Breast epithelium (tissue), 4 donors: Measurements from ENCODE around the gene CREB3L1. TPM values are rescaled to one million over a fixed set of nuclear protein-coding genes. Genes with fewer than 3 reads are reported as not detected.
A peak's percentile ranks its signal among the peaks of the same experiment; 100 is the strongest.

Source experiments
- DNase-seq, 2 donors: peaks; one replicate each; pipeline ENCODE4 v3.0.0-alpha.2; 2019; ENCODE audit warnings: low spot score in 2 of 2
- H3K27ac ChIP-seq, 2 donors: fragments of 200-600 bp; sonication (generic) in 1 of 2; one replicate each; pipeline ENCODE4 v1.5.1; 2016 to 2019; ENCODE audit warnings: mild to moderate bottlenecking in 1 of 2
- H3K27me3 ChIP-seq, 2 donors: fragments of 200-600 bp; sonication (generic) in 1 of 2; one replicate each; pipeline versions ENCODE4 v1.5.1 to v1.6.0; 2017 to 2019; ENCODE audit warnings: control low read depth in 1 of 2, mild to moderate bottlenecking in 1 of 2
- H3K36me3 ChIP-seq: fragments of 200-600 bp; one replicate; pipeline ENCODE4 v1.5.1; 2019
- H3K4me1 ChIP-seq, 2 donors: fragments of 200-600 bp; sonication (generic); one replicate each; pipeline ENCODE4 v1.5.1; 2016 to 2019; ENCODE audit warnings: control low read depth in 1 of 2
- H3K4me3 ChIP-seq, 3 donors: fragments of 200-600 bp; sonication (generic); 1 replicate in 2 of 3; 2 replicates in 1 of 3; pipeline ENCODE4 v1.5.1; 2016 to 2019; ENCODE audit warnings: mild to moderate bottlenecking in 3 of 3, moderate library complexity in 2 of 3
- H3K9me3 ChIP-seq, 2 donors: fragments of 200-600 bp; sonication (generic) in 1 of 2; one replicate each; pipeline ENCODE4 v1.5.1; 2016 to 2019; ENCODE audit warnings: control low read depth in 1 of 2
- POLR2A ChIP-seq: fragments of 450-650 bp; IDR thresholded peaks from one replicate; pipeline ENCODE4 v1.6.1; 2016; ENCODE audit warnings: antibody characterized with exemption, mild to moderate bottlenecking, moderate library complexity
- POLR2AphosphoS5 ChIP-seq, 3 donors: sonication (generic); formaldehyde crosslinking; IDR thresholded peaks; one replicate each; pipeline ENCODE4 v1.6.1; 2017; ENCODE audit warnings: antibody characterized with exemption in 3 of 3
- intact Hi-C: fragments of 100-400 bp; cut with DNase I; formaldehyde crosslinking; loops from one replicate; pipeline ENCODE4 v1.15.1; 2023; ENCODE audit warnings: low total_unique reads
- total RNA-seq, 3 donors: library from RNA; depleted of rRNA; stranded (reverse); fragments of >200 nt; gene quantifications; one replicate each; pipeline ENCODE4 v1.1.0, GENCODE V29; 2016
- TF ChIP-seq, protein P1 (sequence below), 3 donors: fragments of 450-650 bp; IDR thresholded peaks; one replicate each; pipeline ENCODE4 v1.5.1; 2016 to 2017; ENCODE audit warnings: antibody characterized with exemption in 3 of 3, mild to moderate bottlenecking in 3 of 3, moderate library complexity in 3 of 3

The CREB3L1 gene
- total RNA-seq, 3 donors from 2014 or later: 1.6 to 5.1 (median 2.0) TPM

DNA sequence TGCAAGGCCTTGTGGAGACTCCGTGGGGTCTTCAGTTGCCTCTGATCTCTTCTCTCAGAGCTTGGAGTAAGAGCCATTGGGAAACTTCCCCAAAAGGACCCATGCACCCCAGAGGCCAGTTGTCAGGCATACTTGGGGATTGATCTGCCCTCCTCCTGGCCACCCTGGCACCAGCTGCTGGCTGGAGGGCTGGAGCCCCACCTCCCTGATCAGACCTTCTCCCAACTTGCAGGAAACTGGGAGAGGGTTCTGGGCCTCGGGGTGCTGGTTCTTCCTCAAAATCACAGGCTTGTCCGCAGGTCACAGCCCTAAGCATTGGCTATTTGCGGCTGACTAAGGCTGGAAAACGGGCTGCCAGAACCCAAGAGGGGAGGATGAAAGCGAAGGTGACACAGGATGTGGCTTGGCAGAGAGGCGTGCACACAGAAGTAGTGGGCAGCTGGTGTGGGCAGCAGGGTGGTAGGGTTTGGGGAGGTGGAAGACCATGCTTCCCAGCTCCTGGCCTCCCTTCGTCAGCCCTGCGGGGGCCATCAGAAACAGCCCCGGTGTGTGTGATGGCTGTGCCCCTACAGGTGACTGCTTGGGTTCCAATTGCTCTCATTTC lies 68.5 kb downstream of the CREB3L1 start:
- Histone ChIP-seq H3K36me3 (no peaks in the 10 kb centered on the region), H3K9me3 (no peaks in the 10 kb centered on the region), H3K4me1 (peaks cover 4 to 31% of the 10 kb centered on the region in 2 donors), H3K4me3 (peak overlapping the region; percentile 35 to 94 (median 84)), H3K27ac (peak overlapping the region; percentile 38 to 86), H3K27me3 (no peaks in the 10 kb centered on the region)
- intact Hi-C loops: no loop called here
- no peak for DNase-seq
- TF ChIP-seq, protein P1, sequence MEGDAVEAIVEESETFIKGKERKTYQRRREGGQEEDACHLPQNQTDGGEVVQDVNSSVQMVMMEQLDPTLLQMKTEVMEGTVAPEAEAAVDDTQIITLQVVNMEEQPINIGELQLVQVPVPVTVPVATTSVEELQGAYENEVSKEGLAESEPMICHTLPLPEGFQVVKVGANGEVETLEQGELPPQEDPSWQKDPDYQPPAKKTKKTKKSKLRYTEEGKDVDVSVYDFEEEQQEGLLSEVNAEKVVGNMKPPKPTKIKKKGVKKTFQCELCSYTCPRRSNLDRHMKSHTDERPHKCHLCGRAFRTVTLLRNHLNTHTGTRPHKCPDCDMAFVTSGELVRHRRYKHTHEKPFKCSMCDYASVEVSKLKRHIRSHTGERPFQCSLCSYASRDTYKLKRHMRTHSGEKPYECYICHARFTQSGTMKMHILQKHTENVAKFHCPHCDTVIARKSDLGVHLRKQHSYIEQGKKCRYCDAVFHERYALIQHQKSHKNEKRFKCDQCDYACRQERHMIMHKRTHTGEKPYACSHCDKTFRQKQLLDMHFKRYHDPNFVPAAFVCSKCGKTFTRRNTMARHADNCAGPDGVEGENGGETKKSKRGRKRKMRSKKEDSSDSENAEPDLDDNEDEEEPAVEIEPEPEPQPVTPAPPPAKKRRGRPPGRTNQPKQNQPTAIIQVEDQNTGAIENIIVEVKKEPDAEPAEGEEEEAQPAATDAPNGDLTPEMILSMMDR (IDR thresholded peaks at IDR 0.05): no peak
- TF ChIP-seq POLR2AphosphoS5 (IDR thresholded peaks at IDR 0.05) (no peak), POLR2A (no peak)

DNA sequence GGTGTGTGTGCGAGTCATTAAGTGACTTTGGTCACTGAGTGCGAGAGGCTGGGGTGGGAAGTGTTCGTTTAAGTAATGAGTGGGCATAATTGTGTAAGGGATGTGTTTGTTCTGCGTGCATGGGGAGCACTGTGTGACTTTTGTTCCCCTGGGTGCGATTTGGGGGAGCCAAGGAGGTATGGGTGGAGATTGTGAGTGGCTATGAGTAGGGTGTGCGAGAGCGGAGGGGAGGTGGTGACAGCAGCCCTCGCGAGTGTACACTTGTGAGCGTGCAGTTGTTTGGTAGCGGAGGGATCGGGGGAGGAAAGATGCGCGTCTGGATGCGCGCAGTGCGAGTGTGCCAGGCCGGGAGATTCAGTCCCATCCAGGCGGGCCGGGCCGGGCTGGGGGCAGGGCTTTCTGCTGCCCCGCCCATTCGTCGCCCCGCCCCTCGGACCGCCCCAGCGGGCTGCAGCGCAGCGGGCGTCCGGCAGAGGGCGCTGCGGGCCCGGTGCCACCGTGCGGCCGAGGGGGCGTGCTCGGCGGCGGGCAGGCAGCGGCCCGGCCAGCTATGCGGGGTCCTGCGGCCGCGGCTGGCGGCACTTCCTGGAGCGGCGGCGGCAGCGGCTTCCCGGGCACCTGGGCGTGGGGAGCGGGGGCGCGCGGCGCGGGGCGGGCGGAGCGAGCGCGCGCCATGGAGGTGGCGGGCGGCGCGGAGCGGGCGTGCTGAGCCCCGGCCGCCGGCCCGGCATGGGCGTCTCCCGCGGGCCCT lies 69.6 kb downstream of the CREB3L1 start, which contains the start of gene DGKZ:
Gene DGKZ, plus strand, starts transcription at position 578 of the 751 bp plus-strand sequence. CDS start 197 bp downstream, outside the sequence.
- Histone ChIP-seq H3K9me3 (no peaks in the 10 kb centered on the region), H3K4me3 (peak within 1 kb of the TSS; percentile 69 to 94 (median 84)), H3K36me3 (no peaks in the 10 kb centered on the region), H3K4me1 (peaks cover 15 to 41% of the 10 kb centered on the region in 2 donors), H3K27me3 (no peaks in the 10 kb centered on the region), H3K27ac (peak within 1 kb of the TSS; percentile 86)
- no peak for TF ChIP-seq POLR2AphosphoS5 (IDR thresholded peaks at IDR 0.05)
- TF ChIP-seq, protein P1 (IDR thresholded peaks at IDR 0.05): peak; percentile 19 to 100 (median 33)
- no peak for TF ChIP-seq POLR2A
- peak; percentile 84 to 87 for DNase-seq
- intact Hi-C loops: no loop called here

DNA sequence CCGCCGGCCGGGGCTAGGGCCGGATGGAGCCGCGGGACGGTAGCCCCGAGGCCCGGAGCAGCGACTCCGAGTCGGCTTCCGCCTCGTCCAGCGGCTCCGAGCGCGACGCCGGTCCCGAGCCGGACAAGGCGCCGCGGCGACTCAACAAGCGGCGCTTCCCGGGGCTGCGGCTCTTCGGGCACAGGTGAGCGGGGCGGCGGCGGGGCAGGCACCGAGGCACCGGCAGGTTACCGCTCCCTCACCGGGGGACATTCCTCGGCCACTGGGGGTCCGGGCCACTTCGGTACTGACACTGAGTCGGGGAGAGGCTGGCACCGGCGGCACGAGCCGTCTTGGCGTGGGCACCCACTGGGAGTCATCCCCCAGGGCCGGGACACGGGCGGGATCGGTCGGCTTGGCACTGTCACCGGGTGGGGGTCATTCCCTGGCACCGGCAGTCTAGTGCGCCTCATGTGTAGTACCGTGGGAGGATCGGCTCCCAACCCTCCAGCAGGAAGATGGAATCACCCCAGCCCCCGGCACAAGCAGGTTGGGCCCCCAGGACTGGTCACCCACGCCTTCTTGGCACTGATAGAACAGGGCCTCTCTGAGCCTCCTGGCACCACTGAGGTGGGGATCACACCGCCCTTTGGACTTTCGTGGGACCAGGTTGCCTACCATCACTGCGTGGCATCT lies 70.3 kb downstream of the CREB3L1 start:
- peak overlapping the region; percentile 86 for H3K27ac ChIP-seq
- peak overlapping the region; percentile 69 to 94 (median 84) for H3K4me3 ChIP-seq
- intact Hi-C loops: no loop called here
- no peak for TF ChIP-seq POLR2AphosphoS5 (IDR thresholded peaks at IDR 0.05)
- TF ChIP-seq, protein P1 (IDR thresholded peaks at IDR 0.05): peak in 1 of 3 donors; percentile 14
- no peak for DNase-seq
- no peaks in the 10 kb centered on the region for H3K27me3 ChIP-seq
- no peaks in the 10 kb centered on the region for H3K9me3 ChIP-seq
- H3K36me3 ChIP-seq: no peaks in the 10 kb centered on the region
- peaks cover 21 to 48% of the 10 kb centered on the region in 2 donors for H3K4me1 ChIP-seq

DNA sequence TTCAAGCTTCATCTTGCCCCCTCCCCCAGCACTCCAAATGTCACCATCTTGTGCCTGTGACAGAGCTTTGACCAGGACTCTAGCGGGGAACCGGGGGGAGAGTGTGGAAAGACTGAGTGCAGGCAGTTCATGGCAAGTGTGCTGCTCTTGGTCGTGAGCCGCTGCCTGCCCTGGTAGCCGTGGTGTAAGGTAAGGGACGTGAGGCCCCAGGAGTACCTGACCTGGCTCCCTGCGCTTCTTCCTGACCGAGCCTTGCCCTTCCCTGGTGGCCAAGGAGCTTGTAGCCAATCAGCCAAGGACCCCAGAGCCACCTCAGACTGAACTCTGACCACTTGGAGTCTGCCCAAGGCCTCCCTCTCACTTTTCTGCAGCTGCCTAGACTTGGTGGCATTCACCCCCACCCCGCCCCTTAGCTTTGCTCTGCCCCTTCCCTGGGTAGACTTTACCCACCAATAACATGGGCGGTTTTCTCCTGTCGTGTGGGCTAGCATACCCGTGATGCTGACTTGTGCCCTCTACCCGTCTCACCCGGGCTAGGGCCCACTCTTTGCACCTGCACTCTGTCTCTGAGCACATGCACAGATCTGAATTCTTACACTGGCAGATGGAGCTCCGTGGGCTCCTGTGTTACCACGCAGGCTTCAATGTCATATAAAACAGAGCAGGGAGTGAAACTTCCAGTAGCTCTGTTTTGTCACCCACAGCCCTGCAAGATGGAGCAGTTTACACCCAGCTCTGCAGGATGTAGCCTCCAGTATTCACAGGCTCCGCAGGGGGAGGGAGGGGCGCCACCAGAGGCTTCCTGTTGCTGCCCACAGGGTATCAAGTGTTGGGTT lies 71.3 kb downstream of the CREB3L1 start:
- DNase-seq: no peak
- Histone ChIP-seq H3K4me3 (peak overlapping the region; percentile 69 to 94 (median 84)), H3K4me1 (peaks cover 26 to 56% of the 10 kb centered on the region in 2 donors), H3K27me3 (no peaks in the 10 kb centered on the region), H3K36me3 (no peaks in the 10 kb centered on the region), H3K9me3 (no peaks in the 10 kb centered on the region), H3K27ac (peak overlapping the region; percentile 86)
- intact Hi-C loops: no loop called here
- TF ChIP-seq POLR2AphosphoS5 (IDR thresholded peaks at IDR 0.05) (no peak), POLR2A (no peak)
- TF ChIP-seq, protein P1 (IDR thresholded peaks at IDR 0.05): no peak
